Activated CD4-positive, alpha-beta memory T cell treated with anti-CD3 and anti-CD28 coated beads for 36 hours (primary cell): ENCODE data around the gene ARSB. TPM values are rescaled to one million over a fixed set of nuclear protein-coding genes. Genes with fewer than 3 reads are reported as not detected.

Source experiments
- total RNA-seq, 2 experiments: library from RNA; stranded (reverse); gene quantifications; one replicate each; pipeline ENCODE4 v1.2.3, GENCODE V29; 2021

ARSB gene
- total RNA-seq, 2 experiments from 2014 or later: 9.3 to 9.9 TPM

Other genes starting within 250 kb of the ARSB start
- gene DMGDH, start 84.4 kb upstream of the ARSB start, total RNA-seq: 1 to 10 TPM; 1.3 to 1.7 TPM
- gene BHMT2, start 84.5 kb upstream of the ARSB start, total RNA-seq: not detected
- gene BHMT, start 126.5 kb upstream of the ARSB start, total RNA-seq: not detected